BJ (cell line): ENCODE results near the gene ARHGAP24. TPM values are rescaled to one million over a fixed set of nuclear protein-coding genes. Genes with fewer than 3 reads are reported as not detected.

Source experiments
- CTCF ChIA-PET: fragments of 350-600 bp; formaldehyde crosslinking; extraction: SDS; loops from one replicate; lab custom pipeline; 2021; ENCODE audit warnings: antibody characterized with exemption, inconsistent platforms; lab: Yijun Ruan, JAX
- POLR2A ChIA-PET: fragments of 300-600 bp; sonication (Branson Sonifier 250); formaldehyde crosslinking; extraction: SDS; loops from one replicate; lab custom pipeline; 2021; ENCODE audit warnings: antibody characterized with exemption; lab: Charles Lee
- DNase-seq: peaks from one replicate; pipeline ENCODE4 v3.0.0-alpha.2; 2011; ENCODE audit warnings: low read depth
- H3K27me3 ChIP-seq: 2 replicates; pipeline ENCODE4 v1.6.0; 2011; ENCODE audit warnings: low read length; ENCODE audit not compliant: control insufficient read depth, insufficient read depth
- H3K36me3 ChIP-seq: 2 replicates; pipeline ENCODE4 v1.5.1; 2011; ENCODE audit warnings: low read length; ENCODE audit not compliant: control insufficient read depth, insufficient read depth
- H3K4me3 ChIP-seq: 2 replicates; pipeline ENCODE4 v1.5.1; 2011; ENCODE audit warnings: low read depth, mild to moderate bottlenecking, control low read depth, low read length
- CTCF ChIP-seq: IDR thresholded peaks from 2 replicates; pipeline ENCODE4 v1.5.1; 2011; ENCODE audit warnings: low read depth, mild to moderate bottlenecking, control low read depth, inconsistent platforms, low read length, moderate library complexity; ENCODE audit not compliant: insufficient read depth
- polyA plus RNA-seq: library from polyadenylated mRNA; depleted of rRNA; stranded (reverse); fragments of >200 nt; gene quantifications from 2 replicates; pipeline ENCODE4 v1.2.3, GENCODE V29; 2011

ARHGAP24 gene
- polyA plus RNA-seq, 1 experiment: 17.7 TPM

- no peaks in the 10 kb centered on the region for H3K36me3 ChIP-seq
- H3K27me3 ChIP-seq: no peaks in the 10 kb centered on the region
- POLR2A ChIA-PET: interaction anchor here (0.9 kb wide), 1 partner anchor 68 kb away, joined by 3 read pairs; no protein-coding TSS in a partner anchor
- CTCF ChIA-PET: interaction anchor here (0.6 to 1.3 kb wide), 2 partner anchors 11 to 82 kb away, joined by 3 read pairs; no protein-coding TSS in a partner anchor
- no peak for TF ChIP-seq CTCF
- no peak overlapping the region for H3K4me3 ChIP-seq
- no peak for DNase-seq
Observed at GRCh38 chr4:85684676-85685075, 209.7 kb downstream of the ARHGAP24 start.

GRCh38 chr4:85686398-85686797 lies 211.4 kb downstream of the ARHGAP24 start:
- TF ChIP-seq CTCF: no peak
- Histone ChIP-seq H3K36me3 (no peaks in the 10 kb centered on the region), H3K27me3 (no peaks in the 10 kb centered on the region), H3K4me3 (no peak overlapping the region)
- CTCF ChIA-PET: no interaction called here
- DNase-seq: no peak
- POLR2A ChIA-PET: interaction anchor here (0.5 kb wide), 1 partner anchor 8 kb away, joined by 3 read pairs; no protein-coding TSS in a partner anchor

GRCh38 chr4:85688055-85688740 lies 213.2 kb downstream of the ARHGAP24 start:
- CTCF ChIA-PET: no interaction called here
- no peaks in the 10 kb centered on the region for H3K36me3 ChIP-seq

GRCh38 chr4:85696661-85697060 lies 221.7 kb downstream of the ARHGAP24 start:
- TF ChIP-seq CTCF: no peak
- POLR2A ChIA-PET: no interaction called here
- CTCF ChIA-PET: no interaction called here
- Histone ChIP-seq H3K4me3 (no peak overlapping the region), H3K36me3 (no peaks in the 10 kb centered on the region), H3K27me3 (no peaks in the 10 kb centered on the region)
- DNase-seq: no peak

More at GRCh38 chr4:85688055-85688740, 213.2 kb downstream of the ARHGAP24 start:
- no peak overlapping the region for H3K4me3 ChIP-seq
- no peaks in the 10 kb centered on the region for H3K27me3 ChIP-seq
- DNase-seq: no peak
- POLR2A ChIA-PET: no interaction called here
- no peak for TF ChIP-seq CTCF

- POLR2A ChIA-PET: no interaction called here
- no peak for TF ChIP-seq CTCF
Observed at GRCh38 chr4:85697854-85698253, 222.9 kb downstream of the ARHGAP24 start.

More at GRCh38 chr4:85697854-85698253, 222.9 kb downstream of the ARHGAP24 start:
- Histone ChIP-seq H3K27me3 (no peaks in the 10 kb centered on the region), H3K4me3 (no peak overlapping the region), H3K36me3 (no peaks in the 10 kb centered on the region)
- no peak for DNase-seq
- CTCF ChIA-PET: no interaction called here
